Measurements from ENCODE around the gene KREMEN1. TPM values are rescaled to one million over a fixed set of nuclear protein-coding genes. Genes with fewer than 3 reads are reported as not detected.
A peak's percentile ranks its signal among the peaks of the same experiment; 100 is the strongest.

KREMEN1 gene
- total and polyA plus RNA-seq, 12 donors = 4.3 to 58.7 (median 27.8) TPM

DNA sequence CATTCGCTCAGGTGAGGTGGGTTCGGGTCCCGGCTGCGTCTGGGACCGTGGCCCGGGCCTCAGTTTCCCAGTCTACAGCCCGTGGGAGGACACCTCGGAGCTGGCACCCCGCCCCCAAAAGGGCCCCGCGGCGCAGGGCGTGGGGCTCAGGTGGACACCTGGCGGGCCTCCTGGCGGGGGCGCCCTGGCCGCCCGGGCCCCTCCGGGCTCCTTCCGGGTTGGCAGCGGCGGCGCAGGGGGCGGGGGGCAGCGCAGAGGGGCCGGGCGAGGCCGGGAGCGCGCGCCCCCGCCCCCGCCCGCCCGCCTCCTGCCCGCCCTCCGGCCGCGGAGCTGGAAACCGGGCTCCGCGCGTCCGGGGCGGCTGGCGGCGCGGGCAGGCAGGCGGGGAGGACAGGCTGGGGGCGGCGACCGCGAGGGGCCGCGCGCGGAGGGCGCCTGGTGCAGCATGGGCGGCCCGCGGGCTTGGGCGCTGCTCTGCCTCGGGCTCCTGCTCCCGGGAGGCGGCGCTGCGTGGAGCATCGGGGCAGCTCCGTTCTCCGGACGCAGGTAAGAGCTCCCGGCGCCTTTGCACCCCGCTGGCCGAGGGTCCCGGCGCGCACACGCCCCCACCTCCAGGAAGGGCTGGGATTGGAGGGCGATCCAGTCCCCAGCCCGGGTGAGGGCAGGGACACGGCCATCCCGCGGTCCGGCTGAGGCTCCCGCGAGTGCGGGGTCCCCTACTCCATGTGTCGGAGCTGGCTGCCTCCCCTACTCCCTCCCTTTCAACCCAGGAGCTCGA lies 132.9 kb downstream of the KREMEN1 start, which contains the start of gene EMID1:
Gene EMID1, plus strand, starts transcription at position 303 of the 778 bp plus-strand sequence. Its CDS starts 143 bp downstream, at position 446.
- Histone ChIP-seq H3K36me3 (replicated peaks in 1 of 2) (no peaks in the 10 kb centered on the region), H3K4me1 (replicated peaks in 1 of 2) (peaks cover 3 to 26% of the 10 kb centered on the region in 2 donors), H3K27ac (peak within 1 kb of the TSS in 2 of 5 donors; percentile 17 to 70), H3K4me3 (peak within 1 kb of the TSS in 3 of 4 donors; percentile 27 to 90 (median 56)), H3K9me3 (replicated peaks in 1 of 3) (no peaks in the 10 kb centered on the region), H3K27me3 (no peaks in the 10 kb centered on the region)
- TF ChIP-seq, protein P1, sequence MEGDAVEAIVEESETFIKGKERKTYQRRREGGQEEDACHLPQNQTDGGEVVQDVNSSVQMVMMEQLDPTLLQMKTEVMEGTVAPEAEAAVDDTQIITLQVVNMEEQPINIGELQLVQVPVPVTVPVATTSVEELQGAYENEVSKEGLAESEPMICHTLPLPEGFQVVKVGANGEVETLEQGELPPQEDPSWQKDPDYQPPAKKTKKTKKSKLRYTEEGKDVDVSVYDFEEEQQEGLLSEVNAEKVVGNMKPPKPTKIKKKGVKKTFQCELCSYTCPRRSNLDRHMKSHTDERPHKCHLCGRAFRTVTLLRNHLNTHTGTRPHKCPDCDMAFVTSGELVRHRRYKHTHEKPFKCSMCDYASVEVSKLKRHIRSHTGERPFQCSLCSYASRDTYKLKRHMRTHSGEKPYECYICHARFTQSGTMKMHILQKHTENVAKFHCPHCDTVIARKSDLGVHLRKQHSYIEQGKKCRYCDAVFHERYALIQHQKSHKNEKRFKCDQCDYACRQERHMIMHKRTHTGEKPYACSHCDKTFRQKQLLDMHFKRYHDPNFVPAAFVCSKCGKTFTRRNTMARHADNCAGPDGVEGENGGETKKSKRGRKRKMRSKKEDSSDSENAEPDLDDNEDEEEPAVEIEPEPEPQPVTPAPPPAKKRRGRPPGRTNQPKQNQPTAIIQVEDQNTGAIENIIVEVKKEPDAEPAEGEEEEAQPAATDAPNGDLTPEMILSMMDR (IDR thresholded peaks at IDR 0.05) = peak in 2 of 6 experiments; percentile 13 to 34
- TF ChIP-seq POLR2A (IDR thresholded peaks at IDR 0.05) = no peak
- intact Hi-C loops (cut with DNase I) = loop anchor here in 1 of 2 donors (5.0 kb wide), 1 partner anchor 37 kb away; no protein-coding TSS in a partner anchor
- DNase-seq = peak in 4 of 7 donors; percentile 46 to 62 (median 58)
- 0 to 3% (median 1%) methylated on average over 3 to 74 of the region's 90 CpGs for WGBS, 4 donors

- H3K4me1 ChIP-seq (replicated peaks in 1 of 2) = peaks cover 3 to 26% of the 10 kb centered on the region in 2 donors
- intact Hi-C loops (cut with DNase I) = loop anchor here in 1 of 2 donors (5.0 kb wide), 1 partner anchor 36 kb away; no protein-coding TSS in a partner anchor
These were observed 133.8 kb downstream of the KREMEN1 start for GRCh38 chr22:29206372-29207242.

GRCh38 chr22:29207243-29207550 lies 134.4 kb downstream of the KREMEN1 start:
- no peaks in the 10 kb centered on the region for H3K9me3 ChIP-seq (replicated peaks in 1 of 3)
- no peaks in the 10 kb centered on the region for H3K27me3 ChIP-seq
- DNase-seq = no peak
- no peaks in the 10 kb centered on the region for H3K36me3 ChIP-seq (replicated peaks in 1 of 2)
- H3K27ac ChIP-seq = peak overlapping the region in 1 of 5 donors; percentile 70
- TF ChIP-seq POLR2A (IDR thresholded peaks at IDR 0.05) = no peak
- TF ChIP-seq, protein P1 (IDR thresholded peaks at IDR 0.05) = no peak
- H3K4me3 ChIP-seq = peak overlapping the region in 1 of 4 donors; percentile 90
- WGBS, 4 donors = 75 to 96% (median 83%) methylated on average over 5 of the region's 5 CpGs
- H3K4me1 ChIP-seq (replicated peaks in 1 of 2) = peaks cover 3 to 21% of the 10 kb centered on the region in 2 donors
- intact Hi-C loops (cut with DNase I) = loop anchor here in 1 of 2 donors (5.0 kb wide), 1 partner anchor 35 kb away; no protein-coding TSS in a partner anchor

More at GRCh38 chr22:29206372-29207242, 133.8 kb downstream of the KREMEN1 start:
- no peaks in the 10 kb centered on the region for H3K36me3 ChIP-seq (replicated peaks in 1 of 2)
- H3K9me3 ChIP-seq (replicated peaks in 1 of 3) = no peaks in the 10 kb centered on the region
- DNase-seq = no peak
- H3K27ac ChIP-seq = peak overlapping the region in 2 of 5 donors; percentile 17 to 70
- no peaks in the 10 kb centered on the region for H3K27me3 ChIP-seq
- no peak for TF ChIP-seq POLR2A (IDR thresholded peaks at IDR 0.05)
- TF ChIP-seq, protein P1 (IDR thresholded peaks at IDR 0.05) = no peak
- peak overlapping the region in 3 of 4 donors; percentile 27 to 90 (median 56) for H3K4me3 ChIP-seq
- 31 to 44% (median 38%) methylated on average over 17 to 19 of the region's 19 CpGs for WGBS, 4 donors
